Measurements from ENCODE around the gene KLF5. TPM values are rescaled to one million over a fixed set of nuclear protein-coding genes. Genes with fewer than 3 reads are reported as not detected.

KLF5 gene
- total RNA-seq, 3 donors from 2014 or later: 2.2 to 4.3 (median 2.4) TPM

- no peak overlapping the region for H3K4me3 Mint-ChIP-seq
- ATAC-seq (no peak), DNase-seq (no peak)
- no peaks in the 10 kb centered on the region for H3K27me3 Mint-ChIP-seq (ENCODE audit: low read depth)
- H3K36me3 Mint-ChIP-seq (ENCODE audit: insufficient read depth): no peaks in the 10 kb centered on the region
- H3K9me3 Mint-ChIP-seq: no peaks in the 10 kb centered on the region
- H3K4me1 Mint-ChIP-seq (ENCODE audit: low read depth): no peaks in the 10 kb centered on the region
Observed at GRCh38 chr13:73111331-73111730, 52.5 kb downstream of the KLF5 start.

GRCh38 chr13:73119612-73120011 lies 60.8 kb downstream of the KLF5 start:
- Mint-ChIP-seq H3K9me3 (no peaks in the 10 kb centered on the region), H3K4me3 (no peak overlapping the region), H3K4me1 (ENCODE audit: low read depth) (no peaks in the 10 kb centered on the region), H3K36me3 (ENCODE audit: insufficient read depth) (no peaks in the 10 kb centered on the region), H3K27me3 (ENCODE audit: low read depth) (no peaks in the 10 kb centered on the region)
- DNase-seq (no peak), ATAC-seq (no peak)
